HG03354 (cell line): ENCODE measurements around the gene KDELR1.
"Not testable (repeated sequence)": the region's sequence is repeated elsewhere in the genome, so short reads cannot be mapped to it uniquely, and the experiment has no call there.

Experiments used
- ATAC-seq: cut with Tn5 transposase; IDR thresholded peaks from one replicate; pipeline ENCODE4 v1.9.1; 2021; ENCODE audit warnings: mild to moderate bottlenecking; ENCODE audit not compliant: unreplicated experiment, poor library complexity, severe bottlenecking

The KDELR1 gene

GRCh38 chr19:48379058-48379457 lies 12.3 kb downstream of the KDELR1 start:
- no peak for ATAC-seq

- no peak for ATAC-seq
These were observed 13.2 kb downstream of the KDELR1 start for GRCh38 chr19:48378194-48378570.

GRCh38 chr19:48373567-48373966 lies 17.8 kb downstream of the KDELR1 start:
- no peak for ATAC-seq

GRCh38 chr19:48372904-48373303 lies 18.4 kb downstream of the KDELR1 start:
- ATAC-seq = no peak

- not testable (repeated sequence) for ATAC-seq
These were observed 19.6 kb downstream of the KDELR1 start for GRCh38 chr19:48371771-48372170.

- ATAC-seq = no peak
These were observed 20.0 kb downstream of the KDELR1 start for GRCh38 chr19:48371367-48371766.

GRCh38 chr19:48370955-48371354 lies 20.4 kb downstream of the KDELR1 start:
- no peak for ATAC-seq

GRCh38 chr19:48368936-48369335 lies 22.4 kb downstream of the KDELR1 start:
- no peak for ATAC-seq

- ATAC-seq = no peak
These were observed 23.5 kb downstream of the KDELR1 start for GRCh38 chr19:48367855-48368254.

- ATAC-seq = no peak
These were observed 25.7 kb downstream of the KDELR1 start for GRCh38 chr19:48365602-48366001.

- ATAC-seq = no peak
These were observed 26.6 kb downstream of the KDELR1 start for GRCh38 chr19:48364598-48365348.

- ATAC-seq = peak; percentile 80
These were observed 27.3 kb downstream of the KDELR1 start, which contains the start of the genes SYNGR4 and TMEM143 for GRCh38 chr19:48363810-48364597. Gene SYNGR4, plus strand, starts transcription at chr19:48364367. Its CDS starts 1,476 bp downstream, at chr19:48365843. Gene TMEM143, minus strand, starts transcription at chr19:48363940. Its CDS starts 20 bp downstream, at chr19:48363920.

- ATAC-seq = peak; percentile 21
These were observed 27.9 kb downstream of the KDELR1 start for GRCh38 chr19:48363500-48363809.

GRCh38 chr19:48362716-48363499 lies 28.4 kb downstream of the KDELR1 start:
- peak; percentile 60 for ATAC-seq

- ATAC-seq = no peak
These were observed 29.4 kb downstream of the KDELR1 start for GRCh38 chr19:48361912-48362311.

- ATAC-seq = no peak
These were observed 32.2 kb downstream of the KDELR1 start for GRCh38 chr19:48359123-48359522.

GRCh38 chr19:48355365-48355954 lies 35.9 kb downstream of the KDELR1 start:
- ATAC-seq = no peak

- no peak for ATAC-seq
These were observed 36.9 kb downstream of the KDELR1 start for GRCh38 chr19:48354332-48354992.

GRCh38 chr19:48353677-48354076 lies 37.7 kb downstream of the KDELR1 start:
- no peak for ATAC-seq
